NCI-H2029 treated with DMSO at 0.1 percent for 48 hours (cell line): Measurements from ENCODE around the gene DPP6.

ENCODE experiments used
- DNase-seq: peaks from one replicate; lab custom pipeline; 2025; lab: John Stamatoyannopoulos, UW

The DPP6 gene

GRCh38 chr7:154699417-154699816 is 647.2 kb downstream of the DPP6 start:
- DNase-seq: no peak

GRCh38 chr7:154709840-154710520 is 657.8 kb downstream of the DPP6 start:
- DNase-seq: no peak

DNA sequence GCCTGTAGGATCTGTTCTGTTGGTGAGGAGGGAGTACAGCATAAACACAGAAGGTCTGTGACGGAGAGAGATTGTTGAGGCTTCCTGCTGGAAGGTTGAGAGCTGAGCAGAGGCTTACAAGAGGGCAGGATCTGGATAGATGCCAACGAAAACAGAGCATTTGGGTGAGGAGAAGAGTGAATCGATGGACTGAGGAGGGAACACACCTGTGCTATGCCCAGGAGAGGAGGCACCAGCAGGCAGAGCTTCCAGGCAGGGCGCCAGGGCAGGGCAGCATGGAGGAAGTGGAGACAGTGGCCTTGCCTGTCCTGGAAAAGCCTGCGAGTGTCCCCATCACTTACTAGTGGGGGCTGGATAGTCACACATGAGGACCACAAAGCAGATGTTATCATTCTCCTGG is 667.8 kb downstream of the DPP6 start:
- peak; percentile 89 for DNase-seq

GRCh38 chr7:154721086-154721485 is 668.9 kb downstream of the DPP6 start:
- no peak for DNase-seq

DNA sequence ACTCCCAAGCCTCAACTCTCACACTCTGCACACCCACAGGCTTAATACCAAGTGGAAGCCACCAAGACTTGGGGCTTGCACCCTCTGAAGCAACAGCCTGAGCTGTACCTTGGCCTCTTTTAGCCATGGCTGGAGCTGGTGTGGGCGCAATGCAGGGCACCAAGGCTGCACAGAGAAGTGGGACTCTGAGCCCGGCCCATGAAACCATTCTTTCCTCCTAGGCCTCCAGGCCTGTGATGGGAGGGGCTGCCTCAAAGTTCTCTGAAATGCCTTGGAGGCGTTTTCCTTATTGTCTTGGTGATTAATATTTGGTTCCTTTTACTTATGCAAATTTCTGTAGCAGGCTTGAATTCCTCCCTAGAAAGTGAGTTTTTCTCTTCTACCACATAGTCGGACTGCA is 674.2 kb downstream of the DPP6 start:
- no peak for DNase-seq

GRCh38 chr7:154729056-154729455 is 676.9 kb downstream of the DPP6 start:
- DNase-seq: no peak

DNA sequence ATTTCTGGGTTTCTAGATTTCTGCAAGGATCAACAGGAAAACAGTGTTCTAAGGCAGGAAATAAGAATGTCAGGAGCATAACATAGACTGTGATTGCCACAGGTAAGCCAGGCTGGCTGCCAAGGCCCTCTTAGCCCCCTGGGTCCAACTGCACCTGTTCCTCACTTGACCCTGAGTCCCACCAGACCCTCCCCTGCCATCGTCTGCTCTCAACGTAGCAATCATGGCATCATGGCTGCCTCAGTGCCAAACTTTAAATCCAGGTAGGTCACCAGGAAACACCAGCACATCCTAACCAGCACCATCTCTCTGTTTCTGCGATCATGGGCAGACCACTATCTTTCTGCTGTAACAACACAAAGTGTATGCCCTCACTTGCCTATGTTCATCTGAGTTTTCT is 683.6 kb downstream of the DPP6 start:
- DNase-seq: no peak

- DNase-seq: no peak
Observed at GRCh38 chr7:154736389-154736788, 684.2 kb downstream of the DPP6 start.

DNA sequence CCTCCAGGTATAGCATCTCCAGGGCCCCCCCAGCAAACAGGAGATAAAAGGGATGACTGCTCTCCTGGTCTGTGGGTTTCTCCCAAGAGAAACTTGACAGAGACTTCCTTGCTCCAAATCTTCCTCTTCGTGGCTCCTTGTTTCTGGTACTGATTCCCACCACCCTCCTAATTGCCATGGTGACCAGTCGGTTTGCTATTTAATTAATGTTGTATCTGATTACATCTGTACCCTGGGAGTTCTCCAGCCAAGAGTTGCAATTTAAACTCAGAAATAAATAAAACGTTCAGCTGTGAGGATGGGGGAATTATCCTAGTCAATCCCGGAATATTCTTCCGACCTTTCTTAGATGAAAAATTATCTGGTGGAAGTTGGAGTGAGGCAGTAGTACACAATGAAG is 686.0 kb downstream of the DPP6 start:
- no peak for DNase-seq

DNA sequence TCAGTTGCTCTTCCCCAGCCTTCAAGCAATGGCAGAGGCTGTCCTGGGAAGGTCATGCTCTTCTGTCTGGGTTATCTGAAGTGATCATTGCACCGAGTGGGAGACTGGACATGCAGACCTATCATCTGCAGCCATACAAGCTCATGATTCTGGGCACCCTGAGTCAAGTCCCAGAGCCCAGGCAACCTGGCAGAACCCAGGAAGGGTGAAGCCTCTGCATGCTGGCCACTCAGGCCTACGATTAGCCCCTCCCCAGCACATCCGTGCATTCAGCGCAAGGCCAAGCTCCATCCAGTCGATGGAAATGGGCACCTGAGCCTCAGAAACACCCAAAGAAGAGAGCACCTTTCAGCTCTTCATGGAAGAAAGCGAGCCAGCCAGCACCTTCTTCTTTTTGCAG is 688.9 kb downstream of the DPP6 start:
- no peak for DNase-seq

DNA sequence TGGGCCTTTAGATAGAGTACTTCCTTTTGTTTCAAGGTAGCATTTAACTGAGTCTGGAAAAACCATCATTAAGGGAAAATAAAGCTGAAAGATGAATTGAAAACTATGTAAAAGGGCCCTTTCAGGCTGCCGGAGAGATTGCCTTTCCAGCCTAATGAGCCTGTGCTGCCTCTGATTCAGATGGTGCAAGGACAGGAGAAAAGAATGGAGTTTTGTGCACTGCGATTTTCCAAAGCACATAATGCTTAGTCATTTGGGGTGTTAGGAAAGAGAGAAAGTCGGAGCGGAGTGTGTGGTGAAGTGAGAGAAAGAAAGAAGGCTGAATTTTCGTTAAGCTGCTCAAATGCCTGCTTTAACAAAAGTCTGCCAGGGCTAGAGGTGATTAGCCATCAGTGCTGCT is 691.0 kb downstream of the DPP6 start:
- DNase-seq: no peak

- no peak for DNase-seq
Observed at GRCh38 chr7:154744256-154744860, 692.2 kb downstream of the DPP6 start.

DNA sequence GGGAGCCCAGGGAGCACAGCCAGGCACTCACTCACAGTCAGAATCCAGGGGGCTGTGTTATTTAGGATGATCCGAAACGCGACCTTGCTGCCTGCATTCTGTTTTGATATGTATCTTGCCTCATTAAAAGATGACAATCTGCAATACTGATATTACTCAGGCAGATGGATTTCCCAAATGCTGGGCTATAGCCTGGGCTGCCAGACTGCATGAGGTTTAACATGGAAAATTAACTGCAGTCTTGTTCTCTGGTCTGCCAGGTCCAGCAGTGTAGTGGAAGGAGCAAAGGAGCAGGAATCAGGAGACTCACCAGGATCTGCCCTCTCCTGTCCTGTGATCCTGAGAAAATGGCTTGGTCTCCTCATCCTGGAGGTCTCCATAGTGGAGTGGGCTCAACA is 692.7 kb downstream of the DPP6 start:
- DNase-seq: no peak

DNA sequence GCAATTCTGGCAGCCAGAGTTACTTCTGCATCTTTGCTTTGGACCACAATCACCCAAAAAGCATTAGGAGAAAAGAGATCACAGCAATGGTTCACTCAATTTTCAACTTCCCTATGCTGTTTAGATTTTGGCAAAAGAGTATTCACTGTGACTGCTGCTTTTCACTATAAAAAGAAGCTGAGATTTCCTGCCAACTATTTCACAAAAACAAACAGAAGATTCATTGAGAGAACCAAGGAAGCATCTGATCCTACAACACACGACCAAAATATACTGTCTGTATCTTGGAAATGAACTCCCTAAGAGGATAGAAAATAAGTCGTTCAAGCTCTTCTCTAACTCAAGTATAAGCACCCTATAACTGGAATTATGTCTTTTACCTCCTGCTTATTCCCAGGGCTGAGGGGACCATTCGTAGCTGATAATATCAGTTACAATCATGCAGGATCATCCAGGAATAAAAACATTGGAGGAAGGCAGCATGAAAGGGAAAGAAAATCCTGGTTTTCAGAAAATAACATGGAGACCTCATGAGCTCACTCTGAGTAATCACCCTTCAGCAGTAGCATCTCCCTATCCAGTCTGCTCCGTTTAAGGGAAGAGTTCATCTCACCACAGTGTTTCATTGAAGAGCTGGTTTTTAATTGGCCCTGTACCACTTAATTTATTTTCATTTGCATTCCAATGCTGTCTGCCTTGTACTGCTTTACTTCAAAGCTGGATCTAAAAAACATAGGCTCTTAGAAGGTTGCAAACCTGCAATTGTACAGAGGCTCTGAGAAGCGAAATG is 694.6 kb downstream of the DPP6 start:
- no peak for DNase-seq

DNA sequence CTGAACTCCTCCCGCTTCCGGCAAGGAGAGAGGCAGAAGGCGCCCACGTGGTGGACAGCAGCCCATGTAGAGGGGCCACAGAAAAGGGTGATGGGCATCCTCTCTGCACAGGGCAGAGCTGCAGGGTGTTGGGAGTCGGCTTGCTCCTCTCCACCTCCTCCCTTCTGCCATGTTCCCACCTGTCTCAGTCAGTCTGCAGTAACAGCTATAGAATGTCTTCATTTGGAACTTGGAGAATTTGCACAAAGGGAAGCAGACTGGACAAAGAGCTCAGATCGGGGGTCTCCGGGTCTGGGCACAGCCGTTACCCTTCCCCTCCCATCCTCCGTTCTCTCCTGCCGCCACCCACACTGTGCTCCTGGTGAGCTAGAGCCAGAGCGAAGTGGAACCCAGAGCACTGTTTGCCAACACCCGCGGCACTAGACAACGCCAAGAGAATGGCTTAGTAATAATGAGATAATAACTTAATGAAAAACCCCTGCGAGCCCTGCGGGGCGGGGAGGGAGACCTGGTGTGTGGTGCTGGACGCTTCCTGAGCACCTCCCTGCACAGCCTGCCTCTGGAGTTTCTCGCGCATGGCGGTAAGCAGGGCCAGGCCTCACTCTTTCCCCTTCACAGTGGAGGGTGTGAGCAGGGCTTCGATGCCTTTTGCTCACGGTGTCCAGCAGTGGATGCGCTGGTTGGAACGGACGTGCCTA is 696.0 kb downstream of the DPP6 start:
- DNase-seq: no peak

GRCh38 chr7:154750353-154750801 is 698.2 kb downstream of the DPP6 start:
- DNase-seq: no peak

DNA sequence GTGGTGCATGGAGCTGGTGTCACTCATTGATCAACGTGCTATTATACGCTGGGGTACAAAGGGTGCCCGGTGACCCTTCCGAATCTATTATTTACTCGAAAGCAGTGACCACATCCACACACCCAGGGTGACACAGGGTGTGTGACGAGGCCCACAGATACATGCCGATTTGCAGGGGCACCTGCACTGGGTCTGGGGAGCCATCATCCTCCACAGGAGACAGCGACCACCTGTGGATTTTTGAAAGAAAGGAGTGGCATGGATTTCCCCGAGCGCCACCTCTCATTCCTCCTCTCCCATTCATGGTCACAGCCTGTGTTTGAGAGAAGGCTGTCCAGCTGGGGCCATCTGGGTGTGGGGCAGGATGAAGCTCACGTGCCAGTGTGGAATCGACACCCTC is 701.0 kb downstream of the DPP6 start:
- no peak for DNase-seq

DNA sequence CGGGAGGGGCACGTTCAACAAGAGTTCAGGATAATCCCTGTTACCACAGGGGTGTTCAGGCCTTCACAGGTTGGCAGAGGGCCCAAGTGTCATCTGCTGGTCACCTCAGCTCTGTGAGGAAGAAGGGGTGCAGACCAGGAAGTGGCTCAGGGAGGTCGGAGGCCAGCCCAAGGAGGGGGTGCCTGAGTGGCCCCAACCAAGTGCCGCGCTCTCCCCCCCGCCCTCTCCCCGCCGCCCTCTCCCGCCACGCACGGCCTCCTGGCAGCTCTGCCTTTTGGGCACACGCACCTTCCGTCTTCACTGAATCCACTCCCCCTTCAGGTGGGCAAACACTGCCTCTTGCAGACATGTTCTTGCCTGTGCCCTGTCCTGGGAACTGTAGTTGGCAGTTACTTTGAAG is 705.6 kb downstream of the DPP6 start:
- DNase-seq: no peak

DNA sequence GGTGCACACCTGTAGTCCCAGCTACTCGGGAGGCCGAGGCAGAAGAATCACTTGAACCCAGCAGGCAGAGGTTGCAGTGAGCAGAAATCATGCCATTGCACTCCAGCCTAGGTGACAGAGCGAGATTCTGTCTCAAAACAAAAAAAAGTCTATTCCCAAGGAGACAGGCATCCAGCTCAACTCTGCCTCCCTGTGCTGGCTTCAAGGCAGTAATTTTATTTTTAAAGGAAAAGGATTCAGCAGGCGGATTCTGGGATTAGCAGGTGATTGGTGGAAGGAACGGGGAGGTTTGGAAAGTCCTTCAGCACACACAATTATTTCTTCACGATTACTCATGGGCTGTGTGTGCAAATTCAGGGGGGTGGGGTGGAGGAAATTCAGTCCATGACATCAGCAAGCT is 707.8 kb downstream of the DPP6 start:
- DNase-seq: no peak

GRCh38 chr7:154765118-154765517 is 712.9 kb downstream of the DPP6 start:
- peak; percentile 20 for DNase-seq

DNA sequence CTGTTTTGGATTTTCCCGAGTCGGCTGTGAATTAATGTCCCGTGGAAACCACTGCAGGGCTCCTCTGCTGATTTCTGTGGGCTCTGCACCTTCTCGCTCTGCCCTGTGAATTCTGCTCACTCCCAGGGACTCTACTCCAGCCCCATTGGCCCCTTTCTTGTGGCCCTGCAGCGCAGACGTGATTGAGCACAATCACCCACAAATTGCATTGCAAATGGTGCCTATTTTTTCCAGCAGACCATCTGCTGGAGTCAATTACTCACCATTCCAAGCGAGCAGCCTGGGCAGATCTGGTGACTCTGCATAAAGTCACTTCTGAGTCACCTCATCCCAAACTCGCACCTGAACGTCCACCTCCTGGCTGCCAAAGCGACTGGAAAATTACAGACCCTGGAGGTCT is 714.9 kb downstream of the DPP6 start:
- no peak for DNase-seq

- DNase-seq: no peak
Observed at GRCh38 chr7:154767821-154768415, 715.7 kb downstream of the DPP6 start.
